Transverse colon (tissue), 4 donors: Measurements from ENCODE around the gene NT5C1A.

ENCODE experiments used
- EP300 ChIP-seq: sonication (generic); formaldehyde crosslinking; IDR thresholded peaks from one replicate; pipeline ENCODE4 v1.6.1; 2017; ENCODE audit warnings: antibody characterized with exemption, low read depth
- POLR2AphosphoS5 ChIP-seq, 3 donors: sonication (generic); formaldehyde crosslinking; IDR thresholded peaks; one replicate each; pipeline ENCODE4 v1.6.1; 2016; ENCODE audit warnings: antibody characterized with exemption in 3 of 3
- TF ChIP-seq, protein P1 (sequence below), 5 experiments: fragments of 200-600 bp in 3 of 5; fragments of 450-650 bp in 2 of 5; sonication (generic) in 3 of 5; IDR thresholded peaks; 1 replicate in 2 of 5; 2 replicates in 3 of 5; pipeline ENCODE4 v1.5.1; 2016 to 2017; ENCODE audit warnings: antibody characterized with exemption in 5 of 5, inconsistent platforms in 3 of 5, mild to moderate bottlenecking in 2 of 5, moderate library complexity in 1 of 5

DNA sequence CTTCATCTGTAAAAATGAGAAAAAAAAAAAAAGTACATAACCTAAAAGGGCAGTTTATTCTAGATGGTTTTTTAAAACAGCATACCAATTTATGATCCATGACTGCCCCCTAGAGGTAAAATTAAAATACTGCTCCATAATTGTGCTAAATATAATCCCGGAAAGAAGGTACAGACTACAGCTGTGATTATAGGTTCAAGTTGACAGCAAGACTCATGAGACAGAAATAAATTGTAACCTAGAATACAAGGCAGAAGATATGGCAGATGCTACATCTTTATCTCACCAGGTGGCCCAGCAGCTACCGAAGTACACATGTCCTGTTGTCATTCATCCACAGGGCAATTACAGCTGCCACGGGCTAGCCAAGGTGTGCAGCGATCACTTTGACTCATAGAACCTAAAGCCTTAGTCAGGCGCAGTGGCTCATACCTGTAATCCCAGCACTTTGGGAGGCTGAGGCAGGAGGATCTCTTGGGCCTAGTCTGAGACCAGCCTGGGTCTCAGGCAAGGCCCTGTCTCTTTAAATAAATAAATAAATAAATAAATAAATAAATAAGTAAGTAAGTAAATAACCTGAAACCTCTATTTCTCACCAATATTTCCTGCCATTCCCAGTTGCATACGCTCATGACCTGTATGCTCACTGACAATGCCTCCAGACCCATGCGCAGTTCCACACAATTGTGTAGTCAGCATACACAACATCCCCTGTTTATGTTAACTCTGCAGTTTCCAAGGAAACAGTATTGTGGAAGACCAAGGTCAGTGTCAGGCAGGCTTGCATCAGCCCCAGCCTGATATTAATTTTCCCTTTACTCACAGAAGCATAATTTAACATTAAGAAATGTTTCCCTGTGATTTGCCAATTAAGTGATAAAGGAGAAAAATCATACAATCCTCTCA lies 48.4 kb upstream of the NT5C1A start:
- TF ChIP-seq, protein P1, sequence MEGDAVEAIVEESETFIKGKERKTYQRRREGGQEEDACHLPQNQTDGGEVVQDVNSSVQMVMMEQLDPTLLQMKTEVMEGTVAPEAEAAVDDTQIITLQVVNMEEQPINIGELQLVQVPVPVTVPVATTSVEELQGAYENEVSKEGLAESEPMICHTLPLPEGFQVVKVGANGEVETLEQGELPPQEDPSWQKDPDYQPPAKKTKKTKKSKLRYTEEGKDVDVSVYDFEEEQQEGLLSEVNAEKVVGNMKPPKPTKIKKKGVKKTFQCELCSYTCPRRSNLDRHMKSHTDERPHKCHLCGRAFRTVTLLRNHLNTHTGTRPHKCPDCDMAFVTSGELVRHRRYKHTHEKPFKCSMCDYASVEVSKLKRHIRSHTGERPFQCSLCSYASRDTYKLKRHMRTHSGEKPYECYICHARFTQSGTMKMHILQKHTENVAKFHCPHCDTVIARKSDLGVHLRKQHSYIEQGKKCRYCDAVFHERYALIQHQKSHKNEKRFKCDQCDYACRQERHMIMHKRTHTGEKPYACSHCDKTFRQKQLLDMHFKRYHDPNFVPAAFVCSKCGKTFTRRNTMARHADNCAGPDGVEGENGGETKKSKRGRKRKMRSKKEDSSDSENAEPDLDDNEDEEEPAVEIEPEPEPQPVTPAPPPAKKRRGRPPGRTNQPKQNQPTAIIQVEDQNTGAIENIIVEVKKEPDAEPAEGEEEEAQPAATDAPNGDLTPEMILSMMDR (IDR thresholded peaks at IDR 0.05): peak; percentile 65 to 80 (median 78)
- TF ChIP-seq POLR2AphosphoS5 (IDR thresholded peaks at IDR 0.05) (no peak), EP300 (no peak)
